ENCODE data around the gene EPS8L1. TPM values are rescaled to one million over a fixed set of nuclear protein-coding genes. Genes with fewer than 3 reads are reported as not detected.
A peak's percentile ranks its signal among the peaks of the same experiment; 100 is the strongest.

Gene EPS8L1
- total RNA-seq, 3 donors from 2014 or later: 0.53 to 1.2 (median 0.87) TPM

GRCh38 chr19:55117663-55118391, 42.2 kb downstream of the EPS8L1 start:
- Mint-ChIP-seq H3K27me3 (ENCODE audit: low read depth) (peaks cover 3% of the 10 kb centered on the region), H3K9me3 (no peaks in the 10 kb centered on the region), H3K4me1 (ENCODE audit: low read depth) (peaks cover 29% of the 10 kb centered on the region), H3K4me3 (peak overlapping the region; percentile 96), H3K36me3 (ENCODE audit: insufficient read depth) (no peaks in the 10 kb centered on the region)
- DNase-seq: peak; percentile 97
- ATAC-seq: peak; percentile 96

GRCh38 chr19:55118401-55118991, 42.8 kb downstream of the EPS8L1 start:
- DNase-seq (no peak), ATAC-seq (no peak)
- Mint-ChIP-seq H3K4me3 (peak overlapping the region; percentile 96), H3K27me3 (ENCODE audit: low read depth) (peaks cover 9% of the 10 kb centered on the region), H3K9me3 (no peaks in the 10 kb centered on the region), H3K36me3 (ENCODE audit: insufficient read depth) (no peaks in the 10 kb centered on the region), H3K4me1 (ENCODE audit: low read depth) (peaks cover 29% of the 10 kb centered on the region)

- Mint-ChIP-seq H3K4me3 (peak overlapping the region; percentile 96), H3K4me1 (ENCODE audit: low read depth) (peaks cover 29% of the 10 kb centered on the region)
- ATAC-seq: no peak
Measured at GRCh38 chr19:55119053-55119452, 43.4 kb downstream of the EPS8L1 start.

GRCh38 chr19:55131421-55131820, 55.8 kb downstream of the EPS8L1 start:
- ATAC-seq (no peak), DNase-seq (no peak)
- Mint-ChIP-seq H3K9me3 (no peaks in the 10 kb centered on the region), H3K4me3 (no peak overlapping the region), H3K36me3 (ENCODE audit: insufficient read depth) (no peaks in the 10 kb centered on the region), H3K27me3 (ENCODE audit: low read depth) (peaks cover 57% of the 10 kb centered on the region), H3K4me1 (ENCODE audit: low read depth) (no peaks in the 10 kb centered on the region)

More at GRCh38 chr19:55119053-55119452, 43.4 kb downstream of the EPS8L1 start:
- Mint-ChIP-seq H3K9me3 (no peaks in the 10 kb centered on the region), H3K36me3 (ENCODE audit: insufficient read depth) (no peaks in the 10 kb centered on the region), H3K27me3 (ENCODE audit: low read depth) (peaks cover 14% of the 10 kb centered on the region)
- DNase-seq: no peak

- Mint-ChIP-seq H3K27me3 (ENCODE audit: low read depth) (peaks cover 55% of the 10 kb centered on the region), H3K4me3 (no peak overlapping the region), H3K9me3 (no peaks in the 10 kb centered on the region), H3K36me3 (ENCODE audit: insufficient read depth) (no peaks in the 10 kb centered on the region), H3K4me1 (ENCODE audit: low read depth) (no peaks in the 10 kb centered on the region)
- ATAC-seq (no peak), DNase-seq (no peak)
Measured at GRCh38 chr19:55132453-55133129, 56.9 kb downstream of the EPS8L1 start.

GRCh38 chr19:55133639-55134444, 58.2 kb downstream of the EPS8L1 start:
- DNase-seq (no peak), ATAC-seq (no peak)
- no peaks in the 10 kb centered on the region for H3K9me3 Mint-ChIP-seq
- H3K27me3 Mint-ChIP-seq (ENCODE audit: low read depth): peaks cover 61% of the 10 kb centered on the region
- no peaks in the 10 kb centered on the region for H3K4me1 Mint-ChIP-seq (ENCODE audit: low read depth)
- H3K36me3 Mint-ChIP-seq (ENCODE audit: insufficient read depth): no peaks in the 10 kb centered on the region
- no peak overlapping the region for H3K4me3 Mint-ChIP-seq

GRCh38 chr19:55134736-55135135, 59.1 kb downstream of the EPS8L1 start:
- ATAC-seq: no peak
- H3K9me3 Mint-ChIP-seq: no peaks in the 10 kb centered on the region
- DNase-seq: no peak
- peaks cover 60% of the 10 kb centered on the region for H3K27me3 Mint-ChIP-seq (ENCODE audit: low read depth)
- no peaks in the 10 kb centered on the region for H3K4me1 Mint-ChIP-seq (ENCODE audit: low read depth)
- H3K36me3 Mint-ChIP-seq (ENCODE audit: insufficient read depth): no peaks in the 10 kb centered on the region
- no peak overlapping the region for H3K4me3 Mint-ChIP-seq

GRCh38 chr19:55136399-55137102, 60.9 kb downstream of the EPS8L1 start:
- H3K4me1 Mint-ChIP-seq (ENCODE audit: low read depth): no peaks in the 10 kb centered on the region
- ATAC-seq (no peak), DNase-seq (no peak)
- no peaks in the 10 kb centered on the region for H3K36me3 Mint-ChIP-seq (ENCODE audit: insufficient read depth)
- H3K27me3 Mint-ChIP-seq (ENCODE audit: low read depth): peaks cover 59% of the 10 kb centered on the region
- no peaks in the 10 kb centered on the region for H3K9me3 Mint-ChIP-seq
- H3K4me3 Mint-ChIP-seq: no peak overlapping the region

Other genes with a start within 250 kb of the EPS8L1 start
- gene KIR2DS4, start 243.2 kb upstream of the EPS8L1 start, total RNA-seq: under 1 TPM in 2 of 3 donors, not detected in 1; 0.11 to 0.40 TPM
- 1 to 10 TPM; 1.1 to 2.2 (median 1.7) TPM for gene KIR3DL2, start 225.4 kb upstream of the EPS8L1 start, total RNA-seq
- not detected for gene FCAR, start 201.6 kb upstream of the EPS8L1 start, total RNA-seq
- under 1 TPM in 2 of 3 donors, not detected in 1; 0.65 to 0.82 TPM for gene NCR1, start 169.7 kb upstream of the EPS8L1 start, total RNA-seq
- not detected for gene NLRP7, start 128.3 kb upstream of the EPS8L1 start, total RNA-seq
- gene NLRP2, start 109.5 kb upstream of the EPS8L1 start, total RNA-seq: 1 to 10 TPM; 1.7 to 7.1 (median 3.5) TPM
- under 1 TPM in 2 of 3 donors, not detected in 1; 0.26 to 0.53 TPM for gene GP6, start 37.6 kb upstream of the EPS8L1 start, total RNA-seq
- 10 to 100 TPM; 19.2 to 40.7 (median 19.5) TPM for gene RDH13, start 12.7 kb upstream of the EPS8L1 start, total RNA-seq
- 100 to 1,000 TPM in 2 of 3 donors, 10 to 100 TPM in 1; 95.6 to 105 (median 104) TPM for gene PPP1R12C, start 41.8 kb downstream of the EPS8L1 start, total RNA-seq
- gene TNNT1, start 73.3 kb downstream of the EPS8L1 start, total RNA-seq: not detected
- gene TNNI3, start 81.9 kb downstream of the EPS8L1 start, total RNA-seq: not detected
- under 1 TPM in 2 of 3 donors, not detected in 1; 0.25 to 0.45 TPM for gene DNAAF3, start 90.7 kb downstream of the EPS8L1 start, total RNA-seq
- gene SYT5, start 104.4 kb downstream of the EPS8L1 start, total RNA-seq: not detected
- under 1 TPM; 0.11 to 0.38 (median 0.11) TPM for gene PTPRH, start 133.6 kb downstream of the EPS8L1 start, total RNA-seq
- 1 to 10 TPM; 5.8 to 6.9 (median 6.2) TPM for gene TMEM86B, start 152.9 kb downstream of the EPS8L1 start, total RNA-seq
- gene PPP6R1, start 183.1 kb downstream of the EPS8L1 start, total RNA-seq: 100 to 1,000 TPM; 256 to 326 (median 285) TPM
- gene HSPBP1, start 204.2 kb downstream of the EPS8L1 start, total RNA-seq: 100 to 1,000 TPM; 113 to 139 (median 121) TPM
- 1 to 10 TPM; 4.0 to 6.5 (median 5.0) TPM for gene BRSK1, start 208.1 kb downstream of the EPS8L1 start, total RNA-seq
- gene TMEM150B, start 249.5 kb downstream of the EPS8L1 start, total RNA-seq: not detected